H9 (cell line): ENCODE results near the gene KAT6B. TPM values are rescaled to one million over a fixed set of nuclear protein-coding genes. Genes with fewer than 3 reads are reported as not detected.

Source experiments
- DNase-seq: peaks from one replicate; pipeline ENCODE4 v3.0.0-alpha.2; 2017
- H2AFZ ChIP-seq: one replicate; pipeline ENCODE4 v1.6.1; 2013; ENCODE audit warnings: mild to moderate bottlenecking, low read length, control low read depth, moderate library complexity
- H2AK5ac ChIP-seq: 2 replicates; pipeline ENCODE4 v1.6.1; 2013; ENCODE audit warnings: low read length, control low read depth, mixed read lengths; ENCODE audit not compliant: insufficient read length
- H2BK120ac ChIP-seq: one replicate; pipeline ENCODE4 v1.6.1; 2013; ENCODE audit warnings: low read depth, mild to moderate bottlenecking, low read length, control low read depth, inconsistent platforms; ENCODE audit not compliant: poor library complexity, severe bottlenecking
- H2BK12ac ChIP-seq: 2 replicates; pipeline ENCODE4 v1.6.1; 2013; ENCODE audit warnings: low read length, control low read depth, mixed read lengths, low read depth; ENCODE audit not compliant: insufficient read length
- H2BK15ac ChIP-seq: 2 replicates; pipeline ENCODE4 v1.6.1; 2013; ENCODE audit warnings: low read depth, low read length, control low read depth
- H2BK20ac ChIP-seq: one replicate; pipeline ENCODE4 v1.6.1; 2013; ENCODE audit warnings: low read depth, mild to moderate bottlenecking, low read length, control low read depth, inconsistent platforms; ENCODE audit not compliant: poor library complexity, severe bottlenecking
- H2BK5ac ChIP-seq: 2 replicates; pipeline ENCODE4 v1.6.1; 2013; ENCODE audit warnings: low read length, control low read depth, mixed read lengths; ENCODE audit not compliant: insufficient read length
- H3K14ac ChIP-seq: 2 replicates; pipeline ENCODE4 v1.6.1; 2013; ENCODE audit warnings: low read length, control low read depth; ENCODE audit not compliant: insufficient read depth
- H3K18ac ChIP-seq: 2 replicates; pipeline ENCODE4 v1.6.1; 2013; ENCODE audit warnings: low read depth, mild to moderate bottlenecking, mixed read lengths, low read length, control low read depth; ENCODE audit not compliant: insufficient read length
- H3K23ac ChIP-seq: 2 replicates; pipeline ENCODE4 v1.6.1; 2013; ENCODE audit warnings: low read length, control low read depth, mixed read lengths, low read depth; ENCODE audit not compliant: insufficient read length
- H3K23me2 ChIP-seq: 2 replicates; pipeline ENCODE4 v1.6.1; 2013; ENCODE audit warnings: low read depth, mild to moderate bottlenecking, mixed read lengths, low read length, control low read depth; ENCODE audit not compliant: insufficient read length, poor library complexity, severe bottlenecking
- H3K27ac ChIP-seq: 2 replicates; pipeline ENCODE4 v1.5.1; 2013; ENCODE audit warnings: low read length, control low read depth, mixed read lengths, low read depth; ENCODE audit not compliant: insufficient read length
- H3K27me3 ChIP-seq: 2 replicates; pipeline ENCODE4 v1.6.1; 2013; ENCODE audit warnings: low read length, control low read depth, inconsistent platforms; ENCODE audit not compliant: insufficient read depth
- H3K4ac ChIP-seq: 2 replicates; pipeline ENCODE4 v1.6.1; 2013; ENCODE audit warnings: low read depth, mild to moderate bottlenecking, control low read depth, inconsistent platforms, low read length, moderate library complexity
- H3K4me1 ChIP-seq: 2 replicates; pipeline ENCODE4 v1.6.1; 2013; ENCODE audit warnings: low read length, control low read depth, inconsistent platforms; ENCODE audit not compliant: insufficient read depth
- H3K4me2 ChIP-seq: 2 replicates; pipeline ENCODE4 v1.6.1; 2013; ENCODE audit warnings: low read length, control low read depth, mixed read lengths; ENCODE audit not compliant: insufficient read length, insufficient read depth
- H3K56ac ChIP-seq: 2 replicates; pipeline ENCODE4 v1.6.1; 2013; ENCODE audit warnings: low read depth, mild to moderate bottlenecking, mixed read lengths, low read length, control low read depth; ENCODE audit not compliant: insufficient read length
- H3K79me1 ChIP-seq: 2 replicates; pipeline ENCODE4 v1.6.1; 2013; ENCODE audit warnings: low read depth, mild to moderate bottlenecking, moderate library complexity, low read length, control low read depth, inconsistent platforms; ENCODE audit not compliant: insufficient read depth, poor library complexity, severe bottlenecking
- H3K79me2 ChIP-seq: 2 replicates; pipeline ENCODE4 v1.6.1; 2013; ENCODE audit warnings: low read length, control low read depth, inconsistent platforms; ENCODE audit not compliant: insufficient read depth
- H3K9ac ChIP-seq: 2 replicates; pipeline ENCODE4 v1.6.1; 2013; ENCODE audit warnings: low read length, control low read depth, mixed read lengths; ENCODE audit not compliant: insufficient read length; ENCODE audit errors: extremely low read depth
- H3K9me3 ChIP-seq: one replicate; pipeline ENCODE4 v1.6.1; 2013; ENCODE audit warnings: low read depth, low read length, inconsistent platforms; ENCODE audit not compliant: control insufficient read depth
- H3T11ph ChIP-seq: one replicate; pipeline ENCODE4 v1.6.1; 2013; ENCODE audit warnings: mild to moderate bottlenecking, low read length, control low read depth, inconsistent platforms
- H4K20me1 ChIP-seq: one replicate; pipeline ENCODE4 v1.6.1; 2013; ENCODE audit not compliant: control insufficient read depth, insufficient read length, insufficient read depth
- H4K5ac ChIP-seq: 2 replicates; pipeline ENCODE4 v1.6.1; 2013; ENCODE audit warnings: low read depth, mild to moderate bottlenecking, mixed read lengths, low read length, control low read depth; ENCODE audit not compliant: insufficient read length
- H4K8ac ChIP-seq: replicated peaks from 2 replicates; pipeline ENCODE4 v1.6.1; 2013; ENCODE audit warnings: low read length, control low read depth, mixed read lengths, low read depth; ENCODE audit not compliant: insufficient read length
- H4K91ac ChIP-seq: 2 replicates; pipeline ENCODE4 v1.6.1; 2013; ENCODE audit warnings: low read depth, mild to moderate bottlenecking, moderate library complexity, mixed read lengths, low read length, control low read depth; ENCODE audit not compliant: insufficient read length
- H3K27ac Mint-ChIP-seq, 3 experiments: 2 replicates in 2 of 3; 3 replicates in 1 of 3; pipeline ENCODE4 v1.8.0; 2020 to 2021; ENCODE audit warnings: mixed read lengths in 3 of 3, mild to moderate bottlenecking in 1 of 3, moderate library complexity in 1 of 3
- H3K27me3 Mint-ChIP-seq: 2 replicates; pipeline ENCODE4 v1.8.0; 2021; ENCODE audit warnings: low read depth, mild to moderate bottlenecking, moderate library complexity, mixed read lengths
- H3K36me3 Mint-ChIP-seq, 3 experiments: 2 replicates in 2 of 3; 3 replicates in 1 of 3; pipeline ENCODE4 v1.8.0; 2020 to 2021; ENCODE audit warnings: low read depth in 3 of 3, mixed read lengths in 3 of 3; ENCODE audit not compliant: insufficient read depth in 1 of 3
- H3K4me1 Mint-ChIP-seq, 2 experiments: 2 replicates each; pipeline ENCODE4 v1.8.0; 2020; ENCODE audit warnings: mixed read lengths in 2 of 2
- H3K4me3 Mint-ChIP-seq, 2 experiments: 2 replicates in 1 of 2; 3 replicates in 1 of 2; pipeline ENCODE4 v1.8.0; 2020 to 2021; ENCODE audit warnings: mild to moderate bottlenecking in 2 of 2, mixed read lengths in 2 of 2, moderate library complexity in 1 of 2
- H3K9me3 Mint-ChIP-seq, 2 experiments: 2 replicates in 1 of 2; 3 replicates in 1 of 2; pipeline ENCODE4 v1.8.0; 2020; ENCODE audit warnings: mild to moderate bottlenecking in 2 of 2, mixed read lengths in 2 of 2, moderate library complexity in 1 of 2
- CTCF ChIP-seq: fragments of 200-600 bp; sonication (generic); conservative IDR thresholded peaks from 3 replicates; pipeline ENCODE4 v1.8.0; 2021; ENCODE audit warnings: antibody characterized with exemption, mild to moderate bottlenecking
- WGBS: extraction: QIAGEN DNeasy Blood & Tissue Kit; methylation state at CpG from one replicate; pipeline ENCODE4 v1.1.7; 2013; ENCODE audit warnings: missing lambda C conversion rate, low lambda C conversion rate, mixed read lengths; ENCODE audit not compliant: insufficient read length; ENCODE audit errors: extremely low coverage; 5-methylcytosine and 5-hydroxymethylcytosine counted together
- total RNA-seq: library from RNA; stranded (reverse); gene quantifications from 2 replicates; pipeline ENCODE4 v1.2.1, GENCODE V29; 2021

KAT6B gene
- total RNA-seq, 1 experiment from 2014 or later: 34.2 TPM

GRCh38 chr10:74912682-74913081 is 86.3 kb downstream of the KAT6B start:
- Mint-ChIP-seq H3K27ac (no peak overlapping the region), H3K9me3 (no peaks in the 10 kb centered on the region), H3K27me3 (no peaks in the 10 kb centered on the region), H3K4me1 (peaks cover 7 to 8% of the 10 kb centered on the region in 2 experiments), H3K4me3 (no peak overlapping the region), H3K36me3 (no peaks in the 10 kb centered on the region)
- H2AK5ac ChIP-seq: no peak overlapping the region
- no peak overlapping the region for H3K27ac ChIP-seq
- H3K9me3 ChIP-seq: no peaks in the 10 kb centered on the region
- no peak overlapping the region for H3K4ac ChIP-seq
- H3K79me1 ChIP-seq: no peaks in the 10 kb centered on the region
- TF ChIP-seq CTCF: no peak
- no peak overlapping the region for H4K8ac ChIP-seq
- no peak overlapping the region for H2BK5ac ChIP-seq
- no peak overlapping the region for H2BK20ac ChIP-seq
- no peak overlapping the region for H2BK15ac ChIP-seq
- no peaks in the 10 kb centered on the region for H3K79me2 ChIP-seq
- DNase-seq: no peak
- H3T11ph ChIP-seq: no peak overlapping the region
- H3K4me2 ChIP-seq: no peak overlapping the region
- H3K4me1 ChIP-seq: no peaks in the 10 kb centered on the region; the same call in 1 of the 2 replicates
- no peak overlapping the region for H3K18ac ChIP-seq
- no peak overlapping the region for H3K56ac ChIP-seq
- no peak overlapping the region for H2BK12ac ChIP-seq
- H4K20me1 ChIP-seq: no peaks in the 10 kb centered on the region
- no peaks in the 10 kb centered on the region for H3K27me3 ChIP-seq
- H3K14ac ChIP-seq: no peak overlapping the region
- H2AFZ ChIP-seq: no peak overlapping the region
- H3K23me2 ChIP-seq: no peaks in the 10 kb centered on the region
- no peak overlapping the region for H4K5ac ChIP-seq
- H3K23ac ChIP-seq: no peak overlapping the region
- H3K9ac ChIP-seq: no peak overlapping the region
- H4K91ac ChIP-seq: no peak overlapping the region
- H2BK120ac ChIP-seq: no peak overlapping the region
- WGBS: no CpG with 5 or more reads among the region's 2 CpGs
